NT2/D1 (cell line): ENCODE results near the gene RIOK3.

ENCODE experiments used
- YY1 ChIP-seq: IDR thresholded peaks from 2 replicates; pipeline ENCODE4 v1.6.1; 2011; ENCODE audit not compliant: insufficient read length, insufficient read depth
- ZNF274 ChIP-seq: IDR thresholded peaks from 2 replicates; pipeline ENCODE4 v1.6.1; 2011; ENCODE audit warnings: mild to moderate bottlenecking, low read depth, low read length

- TF ChIP-seq YY1 (no peak), ZNF274 (no peak)
Observed at GRCh38 chr18:23530195-23530594, 77.1 kb downstream of the RIOK3 start.
